Measurements from ENCODE around the gene GNAQ. TPM values are rescaled to one million over a fixed set of nuclear protein-coding genes. Genes with fewer than 3 reads are reported as not detected.
A peak's percentile ranks its signal among the peaks of the same experiment; 100 is the strongest.

Gene GNAQ
- total RNA-seq, 1 experiment from 2014 or later: 28.7 TPM

DNA sequence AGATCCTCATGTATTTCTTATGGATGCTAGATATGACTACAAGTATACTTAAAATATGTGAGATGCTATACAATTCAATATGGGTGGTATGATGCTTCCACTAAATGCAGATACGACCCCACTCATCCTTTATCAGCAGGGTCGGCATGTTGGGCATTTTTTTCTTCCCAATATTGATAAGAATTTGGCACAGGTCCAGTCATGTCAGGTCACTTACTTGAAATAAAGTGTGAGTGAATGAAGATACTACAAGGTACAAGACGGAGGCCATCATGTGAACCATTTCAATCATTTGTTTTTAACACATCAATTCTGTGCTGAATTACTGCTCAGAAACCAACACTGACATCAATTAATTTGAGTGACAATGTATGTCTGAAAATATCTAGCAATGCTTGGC, 236.6 kb downstream of the GNAQ start (continued):
- TF ChIP-seq, protein P1, sequence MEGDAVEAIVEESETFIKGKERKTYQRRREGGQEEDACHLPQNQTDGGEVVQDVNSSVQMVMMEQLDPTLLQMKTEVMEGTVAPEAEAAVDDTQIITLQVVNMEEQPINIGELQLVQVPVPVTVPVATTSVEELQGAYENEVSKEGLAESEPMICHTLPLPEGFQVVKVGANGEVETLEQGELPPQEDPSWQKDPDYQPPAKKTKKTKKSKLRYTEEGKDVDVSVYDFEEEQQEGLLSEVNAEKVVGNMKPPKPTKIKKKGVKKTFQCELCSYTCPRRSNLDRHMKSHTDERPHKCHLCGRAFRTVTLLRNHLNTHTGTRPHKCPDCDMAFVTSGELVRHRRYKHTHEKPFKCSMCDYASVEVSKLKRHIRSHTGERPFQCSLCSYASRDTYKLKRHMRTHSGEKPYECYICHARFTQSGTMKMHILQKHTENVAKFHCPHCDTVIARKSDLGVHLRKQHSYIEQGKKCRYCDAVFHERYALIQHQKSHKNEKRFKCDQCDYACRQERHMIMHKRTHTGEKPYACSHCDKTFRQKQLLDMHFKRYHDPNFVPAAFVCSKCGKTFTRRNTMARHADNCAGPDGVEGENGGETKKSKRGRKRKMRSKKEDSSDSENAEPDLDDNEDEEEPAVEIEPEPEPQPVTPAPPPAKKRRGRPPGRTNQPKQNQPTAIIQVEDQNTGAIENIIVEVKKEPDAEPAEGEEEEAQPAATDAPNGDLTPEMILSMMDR (IDR thresholded peaks at IDR 0.05 in 2 of 3, conservative IDR thresholded peaks at IDR 0.05 in 1 of 3; ENCODE audit: borderline replicate concordance in 1 of 3, insufficient read depth in 1 of 3, low read depth in 2 of 3, low read length in 2 of 3): no peak
- no peak for TF ChIP-seq JUND (IDR thresholded peaks at IDR 0.05)

DNA sequence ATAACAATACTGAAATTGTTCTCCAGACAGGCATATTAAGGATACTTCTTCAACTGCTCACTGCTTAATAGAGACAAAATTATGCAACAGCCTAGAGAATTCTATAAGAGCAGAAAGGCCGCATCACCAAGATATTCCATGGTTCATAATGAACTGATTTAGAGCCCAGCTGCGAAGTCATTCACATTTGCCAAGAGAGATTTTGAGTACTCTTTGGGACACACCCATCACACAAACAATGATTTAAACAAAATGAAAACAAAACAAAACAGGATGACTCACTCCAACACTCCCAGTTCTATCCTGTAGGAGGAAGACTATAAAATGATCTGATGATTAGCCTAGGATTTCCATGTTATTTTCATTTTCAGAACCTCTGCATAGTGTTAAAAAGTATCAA, 237.8 kb downstream of the GNAQ start:
- CTCF ChIA-PET: no interaction called here

More for the DNA sequence above, 237.8 kb downstream of the GNAQ start:
- Histone ChIP-seq H3K9me3 (ENCODE audit: control insufficient read depth in 1 of 2, insufficient read depth in 1 of 2, low read depth in 1 of 2, low read length in 2 of 2) (no peaks in the 10 kb centered on the region), H3K9ac (ENCODE audit: low read length) (no peak overlapping the region), H4K20me1 (ENCODE audit: insufficient read depth) (no peaks in the 10 kb centered on the region), H3K9me2 (ENCODE audit: insufficient read depth) (no peaks in the 10 kb centered on the region), H3K79me2 (ENCODE audit: insufficient read depth, low read length) (no peaks in the 10 kb centered on the region), H3K36me3 (ENCODE audit: control insufficient read depth in 1 of 2, insufficient read depth in 2 of 2, low read length in 2 of 2) (no peaks in the 10 kb centered on the region), H3K4me3 (replicated peaks in 1 of 2; ENCODE audit: low read depth in 1 of 2, low read length in 2 of 2) (no peak overlapping the region), H3K4me2 (ENCODE audit: low read length) (peak overlapping the region; percentile 40), H3K27ac (ENCODE audit: low read depth, low read length) (no peak overlapping the region), H3K4me1 (ENCODE audit: control insufficient read depth in 1 of 2, insufficient read depth in 2 of 2, low read length in 2 of 2) (peaks cover 9 to 10% of the 10 kb centered on the region in 2 experiments), H2AFZ (ENCODE audit: low read depth, low read length, poor library complexity, severe bottlenecking) (no peak overlapping the region), H3K27me3 (ENCODE audit: insufficient read depth, low read length) (no peaks in the 10 kb centered on the region)
- intact Hi-C loops (cut with micrococcal nuclease): no loop called here
- BruUV-seq (replicated peaks): no TSS peak
- peak; percentile 18 for DNase-seq (ENCODE audit: low read depth, low spot score)
- peak; percentile 62; the same call in 1 of the 2 replicates for ATAC-seq
- RAD21 ChIA-PET (ENCODE audit: low non-redundant PET in 1 of 2, low total read pairs in 2 of 2, uncharacterized antibody in 2 of 2, unreplicated experiment in 2 of 2): no interaction called here
- POLR2A ChIA-PET: no interaction called here
- TF ChIP-seq JUND (IDR thresholded peaks at IDR 0.05) (peak; percentile 27; the same call in 1 of the 2 replicates), TCF7L2 (IDR thresholded peaks at IDR 0.05; ENCODE audit: borderline replicate concordance, extremely low read depth, insufficient read depth, insufficient read length) (no peak), SIN3A (IDR thresholded peaks at IDR 0.05; ENCODE audit: low read depth) (no peak), EGR1 (IDR thresholded peaks at IDR 0.05; ENCODE audit: low read depth) (0 out of 2 replicates have a peak, but pooled peaks have one; percentile 13), ZFX (IDR thresholded peaks at IDR 0.05) (no peak), YY1 (IDR thresholded peaks at IDR 0.05; ENCODE audit: extremely low read depth, insufficient replicate concordance, low read depth, low read length) (no peak), RAD21 (IDR thresholded peaks at IDR 0.05; ENCODE audit: low read depth) (no peak), EZH2 (IDR thresholded peaks at IDR 0.05) (no peak), SP1 (IDR thresholded peaks at IDR 0.05; ENCODE audit: low read depth) (peak; percentile 26; the same call in 1 of the 2 replicates), CEBPB (IDR thresholded peaks at IDR 0.05; ENCODE audit: low read depth) (no peak), CBX3 (IDR thresholded peaks at IDR 0.05; ENCODE audit: low read depth) (no peak), SRF (IDR thresholded peaks at IDR 0.05; ENCODE audit: low read depth) (no peak), EZH2phosphoT487 (IDR thresholded peaks at IDR 0.05; ENCODE audit: borderline replicate concordance) (no peak), FOSL1 (IDR thresholded peaks at IDR 0.05; ENCODE audit: low read depth) (peak; percentile 43; the same call in 1 of the 2 replicates), ELF1 (IDR thresholded peaks at IDR 0.05; ENCODE audit: borderline replicate concordance, low read depth) (no peak)
- TF ChIP-seq, protein P2, sequence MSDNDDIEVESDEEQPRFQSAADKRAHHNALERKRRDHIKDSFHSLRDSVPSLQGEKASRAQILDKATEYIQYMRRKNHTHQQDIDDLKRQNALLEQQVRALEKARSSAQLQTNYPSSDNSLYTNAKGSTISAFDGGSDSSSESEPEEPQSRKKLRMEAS (IDR thresholded peaks at IDR 0.05): no peak
- TF ChIP-seq, protein P1 (IDR thresholded peaks at IDR 0.05 in 2 of 3, conservative IDR thresholded peaks at IDR 0.05 in 1 of 3; ENCODE audit: borderline replicate concordance in 1 of 3, insufficient read depth in 1 of 3, low read depth in 2 of 3, low read length in 2 of 3): peak in 1 of 3 experiments; percentile 19; a peak in 1 of 6 replicates
- TF ChIP-seq, protein P3, sequence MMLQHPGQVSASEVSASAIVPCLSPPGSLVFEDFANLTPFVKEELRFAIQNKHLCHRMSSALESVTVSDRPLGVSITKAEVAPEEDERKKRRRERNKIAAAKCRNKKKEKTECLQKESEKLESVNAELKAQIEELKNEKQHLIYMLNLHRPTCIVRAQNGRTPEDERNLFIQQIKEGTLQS (IDR thresholded peaks at IDR 0.05): no peak
- TF ChIP-seq, protein P4, sequence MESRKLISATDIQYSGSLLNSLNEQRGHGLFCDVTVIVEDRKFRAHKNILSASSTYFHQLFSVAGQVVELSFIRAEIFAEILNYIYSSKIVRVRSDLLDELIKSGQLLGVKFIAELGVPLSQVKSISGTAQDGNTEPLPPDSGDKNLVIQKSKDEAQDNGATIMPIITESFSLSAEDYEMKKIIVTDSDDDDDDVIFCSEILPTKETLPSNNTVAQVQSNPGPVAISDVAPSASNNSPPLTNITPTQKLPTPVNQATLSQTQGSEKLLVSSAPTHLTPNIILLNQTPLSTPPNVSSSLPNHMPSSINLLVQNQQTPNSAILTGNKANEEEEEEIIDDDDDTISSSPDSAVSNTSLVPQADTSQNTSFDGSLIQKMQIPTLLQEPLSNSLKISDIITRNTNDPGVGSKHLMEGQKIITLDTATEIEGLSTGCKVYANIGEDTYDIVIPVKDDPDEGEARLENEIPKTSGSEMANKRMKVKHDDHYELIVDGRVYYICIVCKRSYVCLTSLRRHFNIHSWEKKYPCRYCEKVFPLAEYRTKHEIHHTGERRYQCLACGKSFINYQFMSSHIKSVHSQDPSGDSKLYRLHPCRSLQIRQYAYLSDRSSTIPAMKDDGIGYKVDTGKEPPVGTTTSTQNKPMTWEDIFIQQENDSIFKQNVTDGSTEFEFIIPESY (IDR thresholded peaks at IDR 0.05; ENCODE audit: extremely low read depth, insufficient replicate concordance, low read length): no peak
